ENCODE results near the gene PPP1R9A. TPM values are rescaled to one million over a fixed set of nuclear protein-coding genes. Genes with fewer than 3 reads are reported as not detected.

The PPP1R9A gene
- total RNA-seq (2013): 0.40 TPM
- polyA plus RNA-seq: not detected
- under 0.01 TPM in 1 of 2 replicates, not detected in the other for polyA minus RNA-seq
- total RNA-seq: 0 to 6.7 (median 0.16) reads per million in 11 experiments

DNA sequence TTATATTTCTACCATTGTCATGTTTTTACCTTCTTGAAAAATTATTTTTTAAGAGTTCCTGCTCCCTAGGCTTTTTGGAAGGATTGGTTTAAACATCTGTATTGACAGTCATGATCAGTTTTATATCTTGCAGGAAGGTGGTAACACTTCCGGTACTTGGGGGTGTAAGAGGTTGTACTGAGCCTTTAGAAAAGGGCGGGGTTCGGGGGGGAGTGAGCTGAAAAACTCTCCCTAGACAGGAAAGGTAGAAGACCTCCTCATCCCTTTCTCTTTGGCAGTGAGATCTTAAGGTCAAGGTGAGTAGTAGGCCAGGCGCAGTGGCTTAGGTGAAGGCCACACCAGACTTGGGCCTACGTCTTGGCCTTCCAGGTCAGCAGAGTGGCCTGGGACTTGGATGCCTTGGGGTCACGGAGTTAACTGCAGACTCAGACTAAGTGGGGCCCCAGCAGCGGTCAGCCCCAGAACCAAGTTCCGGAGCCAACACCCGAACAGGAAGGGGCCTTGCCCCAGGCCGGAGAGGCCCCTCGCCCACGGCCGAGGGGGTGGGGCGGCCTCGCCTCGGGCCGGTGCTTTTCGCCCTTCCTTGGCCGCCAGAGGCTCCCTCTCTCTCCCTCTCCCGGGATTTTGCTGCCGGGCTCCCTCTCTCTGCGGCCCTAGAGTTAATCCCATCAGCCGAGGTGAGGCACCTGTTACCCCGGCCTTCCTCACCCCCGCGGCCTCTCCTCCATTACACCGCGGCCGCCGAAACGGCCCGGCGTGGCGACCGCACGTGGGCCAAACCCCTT lies at the start of gene PPP1R9A:
PPP1R9A (plus strand) TSS at position 569 of the 785 bp plus-strand sequence. CDS start 2,520 bp downstream, outside the sequence.
- Mint-ChIP-seq H3K9me3 (peaks cover 0 to 9% (median 1%) of the 10 kb centered on the region in 7 donors), H3K27ac (no peak within 1 kb of the TSS), H3K4me1 (peaks cover 10% of the 10 kb centered on the region), H3K27me3 (ENCODE audit: low read depth in 3 of 3) (peaks cover 29 to 47% (median 44%) of the 10 kb centered on the region in 3 donors), H3K4me3 (peak within 1 kb of the TSS; percentile 52 to 81), H3K36me3 (no peaks in the 10 kb centered on the region)
- no peaks in the 10 kb centered on the region for H3K79me2 ChIP-seq (ENCODE audit: insufficient read depth, low read length)
- no peak for DNase-seq
- H3K9ac ChIP-seq (ENCODE audit: insufficient read depth, low read length, poor library complexity, severe bottlenecking): no peak within 1 kb of the TSS
- intact Hi-C loops (cut with micrococcal nuclease): no loop called here
- no peak within 1 kb of the TSS for H3K27ac ChIP-seq (ENCODE audit: low read depth in 1 of 2, low read length in 2 of 2)
- peaks cover 0 to 6% of the 10 kb centered on the region in 2 donors for H3K9me3 ChIP-seq (replicated peaks in 1 of 2; ENCODE audit: control insufficient read depth in 1 of 2, insufficient read depth in 1 of 2, low read length in 2 of 2)
- TF ChIP-seq, protein P1, sequence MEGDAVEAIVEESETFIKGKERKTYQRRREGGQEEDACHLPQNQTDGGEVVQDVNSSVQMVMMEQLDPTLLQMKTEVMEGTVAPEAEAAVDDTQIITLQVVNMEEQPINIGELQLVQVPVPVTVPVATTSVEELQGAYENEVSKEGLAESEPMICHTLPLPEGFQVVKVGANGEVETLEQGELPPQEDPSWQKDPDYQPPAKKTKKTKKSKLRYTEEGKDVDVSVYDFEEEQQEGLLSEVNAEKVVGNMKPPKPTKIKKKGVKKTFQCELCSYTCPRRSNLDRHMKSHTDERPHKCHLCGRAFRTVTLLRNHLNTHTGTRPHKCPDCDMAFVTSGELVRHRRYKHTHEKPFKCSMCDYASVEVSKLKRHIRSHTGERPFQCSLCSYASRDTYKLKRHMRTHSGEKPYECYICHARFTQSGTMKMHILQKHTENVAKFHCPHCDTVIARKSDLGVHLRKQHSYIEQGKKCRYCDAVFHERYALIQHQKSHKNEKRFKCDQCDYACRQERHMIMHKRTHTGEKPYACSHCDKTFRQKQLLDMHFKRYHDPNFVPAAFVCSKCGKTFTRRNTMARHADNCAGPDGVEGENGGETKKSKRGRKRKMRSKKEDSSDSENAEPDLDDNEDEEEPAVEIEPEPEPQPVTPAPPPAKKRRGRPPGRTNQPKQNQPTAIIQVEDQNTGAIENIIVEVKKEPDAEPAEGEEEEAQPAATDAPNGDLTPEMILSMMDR (IDR thresholded peaks at IDR 0.05): no peak
- H3K4me2 ChIP-seq (replicated peaks; ENCODE audit: extremely low read depth, low read length, poor library complexity, severe bottlenecking): peak within 1 kb of the TSS; percentile 58
- peak within 1 kb of the TSS in 1 of 3 experiments; percentile 45 for H3K4me3 ChIP-seq (replicated peaks in 1 of 3; ENCODE audit: low read depth in 2 of 3, low read length in 3 of 3)
- 7% methylated on average over 33 of the region's 36 CpGs for WGBS (ENCODE audit: insufficient coverage)
- peaks cover 37 to 44% of the 10 kb centered on the region in 2 donors for H3K27me3 ChIP-seq (ENCODE audit: control insufficient read depth in 2 of 2, insufficient read depth in 2 of 2, low read length in 2 of 2)
- H3K36me3 ChIP-seq (replicated peaks in 1 of 2; ENCODE audit: control insufficient read depth in 1 of 2, insufficient read depth in 2 of 2, low read length in 2 of 2): no peaks in the 10 kb centered on the region
- H2AFZ ChIP-seq (ENCODE audit: insufficient read depth, low read depth, low read length, poor library complexity, severe bottlenecking): no peak within 1 kb of the TSS
- no peaks in the 10 kb centered on the region for H4K20me1 ChIP-seq (ENCODE audit: insufficient read depth, low read length)
- H3K4me1 ChIP-seq (ENCODE audit: control insufficient read depth in 1 of 2, insufficient read depth in 2 of 2, low read length in 2 of 2): no peaks in the 10 kb centered on the region

DNA sequence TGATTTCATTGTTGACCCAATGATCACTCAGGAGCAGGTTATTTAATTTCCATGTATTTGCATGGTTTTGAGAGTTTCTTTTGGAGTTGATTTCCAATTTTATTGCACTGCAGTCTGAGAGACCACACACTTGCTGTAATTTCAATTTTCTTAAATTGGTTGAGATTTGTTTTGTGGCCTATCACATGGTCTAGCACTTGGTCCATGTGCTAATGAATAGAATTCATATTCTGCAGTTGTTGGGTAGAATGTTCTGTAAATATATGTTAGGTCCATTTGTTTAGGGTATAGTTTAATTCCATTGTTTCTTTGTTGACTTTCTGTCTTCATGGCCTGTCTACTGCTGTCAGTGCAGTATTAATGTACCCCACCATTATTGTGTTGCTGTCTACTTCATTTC lies 36.3 kb upstream of the PPP1R9A start:
- Mint-ChIP-seq H3K4me1 (no peaks in the 10 kb centered on the region), H3K36me3 (no peaks in the 10 kb centered on the region), H3K27me3 (ENCODE audit: low read depth in 3 of 3) (no peaks in the 10 kb centered on the region), H3K4me3 (no peak overlapping the region), H3K9me3 (peaks cover 0 to 21% (median 6%) of the 10 kb centered on the region in 7 donors), H3K27ac (no peak overlapping the region)
- Histone ChIP-seq H3K27me3 (ENCODE audit: control insufficient read depth in 2 of 2, insufficient read depth in 2 of 2, low read length in 2 of 2) (no peaks in the 10 kb centered on the region), H3K4me2 (replicated peaks; ENCODE audit: extremely low read depth, low read length, poor library complexity, severe bottlenecking) (no peak overlapping the region), H3K27ac (ENCODE audit: low read depth in 1 of 2, low read length in 2 of 2) (no peak overlapping the region), H3K9me3 (replicated peaks in 1 of 2; ENCODE audit: control insufficient read depth in 1 of 2, insufficient read depth in 1 of 2, low read length in 2 of 2) (peaks cover 0 to 12% of the 10 kb centered on the region in 2 donors), H2AFZ (ENCODE audit: insufficient read depth, low read depth, low read length, poor library complexity, severe bottlenecking) (no peak overlapping the region), H4K20me1 (ENCODE audit: insufficient read depth, low read length) (no peaks in the 10 kb centered on the region), H3K36me3 (replicated peaks in 1 of 2; ENCODE audit: control insufficient read depth in 1 of 2, insufficient read depth in 2 of 2, low read length in 2 of 2) (no peaks in the 10 kb centered on the region), H3K79me2 (ENCODE audit: insufficient read depth, low read length) (no peaks in the 10 kb centered on the region), H3K4me3 (replicated peaks in 1 of 3; ENCODE audit: low read depth in 2 of 3, low read length in 3 of 3) (no peak overlapping the region), H3K4me1 (ENCODE audit: control insufficient read depth in 1 of 2, insufficient read depth in 2 of 2, low read length in 2 of 2) (no peaks in the 10 kb centered on the region), H3K9ac (ENCODE audit: insufficient read depth, low read length, poor library complexity, severe bottlenecking) (no peak overlapping the region)
- no peak for DNase-seq
- intact Hi-C loops (cut with micrococcal nuclease): no loop called here
- TF ChIP-seq, protein P1 (IDR thresholded peaks at IDR 0.05): no peak
